Skeletal muscle satellite cell (primary cell): ENCODE results near the gene IER3.
A peak's percentile ranks its signal among the peaks of the same experiment; 100 is the strongest.
"Not testable (repeated sequence)": the region's sequence is repeated elsewhere in the genome, so short reads cannot be mapped to it uniquely, and the experiment has no call there.

Experiments used
- H3K27me3 ChIP-seq: 2 replicates; pipeline ENCODE4 v1.7.0; 2013; ENCODE audit warnings: low read length; ENCODE audit not compliant: control insufficient read depth, insufficient read depth
- H3K36me3 ChIP-seq: 2 replicates; pipeline ENCODE4 v1.7.0; 2013; ENCODE audit warnings: mild to moderate bottlenecking, control low read depth, low read length; ENCODE audit not compliant: insufficient read depth
- H3K4me1 ChIP-seq: 2 replicates; pipeline ENCODE4 v1.7.0; 2013; ENCODE audit warnings: low read length; ENCODE audit not compliant: control insufficient read depth, insufficient read depth
- H3K4me2 ChIP-seq: 2 replicates; pipeline ENCODE4 v1.7.0; 2013; ENCODE audit warnings: mild to moderate bottlenecking, low read length
- H3K4me3 ChIP-seq: 2 replicates; pipeline ENCODE4 v1.7.0; 2013; ENCODE audit warnings: low read length
- H3K9ac ChIP-seq: 2 replicates; pipeline ENCODE4 v1.7.0; 2013; ENCODE audit warnings: mild to moderate bottlenecking, low read depth, low read length, moderate library complexity
- H3K9me3 ChIP-seq: replicated peaks from 2 replicates; pipeline ENCODE4 v1.7.0; 2013; ENCODE audit warnings: mild to moderate bottlenecking, control low read depth, low read length

Gene IER3

DNA sequence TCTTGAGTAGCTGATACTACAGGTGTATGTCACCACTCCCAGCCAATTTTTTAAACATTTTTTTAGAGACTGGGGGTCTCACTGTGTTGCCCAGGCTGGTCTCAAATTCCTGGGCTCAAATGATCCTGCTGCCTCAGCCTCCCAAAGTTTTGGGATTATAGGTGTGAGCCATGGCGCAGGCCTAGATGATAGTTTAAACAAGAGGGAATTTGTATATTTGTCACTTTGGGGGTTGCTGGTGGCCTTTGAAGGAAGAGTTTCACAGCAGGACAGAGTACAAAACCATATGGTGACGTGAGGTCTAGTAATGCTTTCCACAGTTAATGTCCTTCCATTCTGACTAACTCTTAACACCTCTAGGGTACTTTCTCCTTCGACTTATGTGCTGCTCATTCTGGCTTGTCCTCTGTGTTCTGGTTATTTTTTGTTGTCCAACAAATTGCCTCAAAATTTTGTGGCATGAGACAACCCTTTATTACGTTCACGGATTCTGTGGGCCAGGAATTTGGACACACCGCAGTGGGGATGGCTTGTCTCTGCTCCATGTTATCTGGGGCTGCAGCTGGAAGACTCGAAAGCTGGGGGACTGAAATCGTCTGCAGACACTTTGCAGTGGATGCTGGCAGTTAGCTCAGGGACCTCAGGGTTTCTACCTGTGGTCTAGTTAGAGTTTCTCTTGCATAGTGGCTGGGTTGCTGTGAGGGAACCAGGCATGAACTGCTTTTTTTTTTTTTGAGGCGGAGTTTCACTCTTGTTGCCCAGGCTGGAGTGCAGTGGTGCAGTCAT, 23.0 kb upstream of the IER3 start:
- Histone ChIP-seq H3K4me1 (peaks cover 38% of the 10 kb centered on the region), H3K27me3 (no peaks in the 10 kb centered on the region), H3K9me3 (no peaks in the 10 kb centered on the region), H3K36me3 (no peaks in the 10 kb centered on the region), H3K4me3 (no peak overlapping the region), H3K4me2 (no peak overlapping the region), H3K9ac (no peak overlapping the region)

DNA sequence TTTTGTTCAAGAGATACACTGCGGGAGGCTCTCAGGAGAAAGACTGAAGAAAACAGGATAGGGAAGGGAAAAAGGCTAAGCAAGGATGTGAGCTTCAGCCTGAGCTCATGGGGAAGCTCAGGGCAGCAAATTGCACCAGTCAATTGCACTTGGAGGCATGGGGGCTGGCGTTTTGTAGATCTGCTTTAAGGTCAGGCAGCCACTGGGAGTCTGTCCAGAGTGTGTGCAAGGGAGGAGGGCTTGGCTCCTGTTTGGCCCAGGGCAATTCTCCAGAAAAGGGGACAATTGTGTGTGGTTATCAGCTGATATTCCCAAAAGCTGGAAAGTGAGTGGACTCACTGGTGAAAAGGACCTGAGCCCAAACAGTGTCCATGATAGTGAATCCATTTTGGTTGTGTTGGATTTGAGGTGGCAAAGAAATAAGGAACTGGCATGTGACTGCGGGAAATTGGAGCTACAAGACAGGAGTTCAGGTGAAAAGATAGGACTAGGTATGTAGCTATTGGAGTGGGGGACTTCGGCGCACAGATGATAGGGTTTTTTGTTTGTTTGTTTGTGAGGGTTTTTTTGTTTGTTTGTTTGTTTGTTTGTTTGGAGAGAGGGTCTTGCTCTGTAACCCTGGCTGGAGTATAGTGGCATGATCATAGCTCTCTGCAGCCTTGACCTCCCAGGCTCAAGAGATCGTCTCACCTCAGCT, 22.3 kb upstream of the IER3 start:
- H3K4me3 ChIP-seq = no peak overlapping the region
- H3K4me2 ChIP-seq = no peak overlapping the region
- H3K9me3 ChIP-seq = no peaks in the 10 kb centered on the region
- H3K4me1 ChIP-seq = peaks cover 44% of the 10 kb centered on the region
- no peaks in the 10 kb centered on the region for H3K27me3 ChIP-seq
- H3K9ac ChIP-seq = no peak overlapping the region
- no peaks in the 10 kb centered on the region for H3K36me3 ChIP-seq

DNA sequence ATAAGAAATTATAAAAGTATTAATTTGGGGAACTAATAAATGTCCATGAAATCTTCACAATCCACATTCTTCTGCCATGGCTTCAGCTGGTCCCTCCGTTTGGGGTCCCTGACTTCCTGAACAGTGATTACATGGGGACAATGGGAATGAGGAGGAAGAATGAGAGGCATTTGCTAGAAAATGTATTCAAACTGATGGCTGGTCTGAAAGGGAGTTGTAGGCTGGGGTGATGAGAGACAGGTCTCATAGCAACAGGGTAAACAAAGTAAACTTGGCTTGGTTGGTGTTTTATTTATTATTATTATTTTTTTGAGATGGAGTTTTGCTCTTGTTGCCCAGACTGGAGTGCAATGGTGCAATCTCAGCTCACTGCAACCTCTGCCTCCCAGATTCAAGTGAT, 21.1 kb upstream of the IER3 start:
- H3K9ac ChIP-seq, H3K4me3 ChIP-seq, H3K36me3 ChIP-seq, H3K9me3 ChIP-seq, H3K4me2 ChIP-seq, H3K27me3 ChIP-seq: not testable (repeated sequence)
- H3K4me1 ChIP-seq = peaks cover 47% of the 10 kb centered on the region

DNA sequence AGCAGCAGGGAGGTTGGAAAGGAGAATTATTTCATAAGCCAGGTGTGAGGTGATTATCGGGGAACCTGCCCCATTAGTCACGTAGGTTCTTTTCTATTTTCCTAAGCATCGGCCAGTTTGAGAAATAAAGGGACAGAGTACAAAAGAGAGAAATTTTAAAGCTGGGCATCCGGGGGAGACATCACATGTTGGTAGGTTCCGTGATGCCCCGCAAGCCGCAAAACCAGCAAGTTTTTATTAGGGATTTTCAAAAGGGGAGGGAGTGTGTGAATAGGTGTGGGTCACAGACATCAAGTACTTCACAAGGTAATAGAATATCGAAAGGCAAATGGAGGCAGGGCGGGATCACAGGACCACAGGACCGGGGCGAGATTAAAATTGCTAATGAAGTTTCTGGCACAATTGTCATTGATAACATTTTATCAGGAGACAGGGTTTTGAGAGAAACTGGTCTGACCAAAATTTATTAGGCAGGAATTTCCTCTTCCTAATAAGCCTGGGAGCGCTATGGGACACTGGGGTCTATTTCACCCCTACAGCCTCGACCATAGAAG, 20.2 kb upstream of the IER3 start:
- H3K9ac ChIP-seq, H3K9me3 ChIP-seq, H3K36me3 ChIP-seq, H3K27me3 ChIP-seq, H3K4me2 ChIP-seq, H3K4me3 ChIP-seq: not testable (repeated sequence)
- peaks cover 46% of the 10 kb centered on the region for H3K4me1 ChIP-seq

DNA sequence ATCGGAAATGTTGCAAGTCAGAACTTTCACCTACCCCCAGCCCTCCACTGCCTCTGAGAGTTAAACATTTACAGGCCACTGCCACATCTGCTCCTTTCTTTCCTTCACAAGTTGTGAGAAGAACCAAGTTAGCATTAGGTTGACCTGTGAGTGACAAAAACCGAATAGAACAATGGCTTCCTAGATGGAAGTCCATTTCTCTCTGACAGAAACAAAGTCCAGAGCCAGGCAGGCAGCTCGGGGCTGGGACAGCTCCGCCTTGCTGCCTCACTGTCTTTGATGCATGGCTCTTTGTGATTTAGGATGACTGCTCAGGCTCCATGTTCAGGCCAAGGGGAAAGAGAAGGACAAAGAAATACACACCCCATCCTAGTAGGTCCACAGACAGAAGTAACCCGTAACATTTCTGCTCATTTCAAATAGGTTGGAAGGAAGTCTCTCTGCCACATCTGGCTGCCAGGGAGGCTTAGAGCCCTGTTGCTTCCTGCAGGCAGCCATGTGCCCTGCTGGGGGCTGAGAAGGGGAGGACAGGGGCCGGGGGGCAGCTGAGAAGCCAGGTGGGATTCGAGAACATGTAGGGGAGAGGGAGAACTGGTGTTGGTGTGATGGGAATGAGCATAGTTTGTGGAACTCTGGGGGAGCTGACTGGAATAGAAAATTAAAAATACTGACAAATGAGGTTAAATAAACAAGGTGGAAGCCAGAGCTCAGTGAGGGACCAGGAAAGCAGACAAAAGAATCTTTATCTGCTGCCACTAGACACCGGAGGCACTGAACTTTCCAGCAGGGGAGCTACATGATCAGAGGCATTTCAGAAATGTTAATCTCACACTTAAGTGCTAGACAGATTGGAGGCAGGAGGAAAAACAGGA, 19.5 kb upstream of the IER3 start:
- Histone ChIP-seq H3K4me1 (peaks cover 45% of the 10 kb centered on the region), H3K27me3 (no peaks in the 10 kb centered on the region), H3K4me3 (no peak overlapping the region), H3K36me3 (no peaks in the 10 kb centered on the region), H3K9me3 (no peaks in the 10 kb centered on the region), H3K9ac (peak overlapping the region; percentile 37), H3K4me2 (no peak overlapping the region)

DNA sequence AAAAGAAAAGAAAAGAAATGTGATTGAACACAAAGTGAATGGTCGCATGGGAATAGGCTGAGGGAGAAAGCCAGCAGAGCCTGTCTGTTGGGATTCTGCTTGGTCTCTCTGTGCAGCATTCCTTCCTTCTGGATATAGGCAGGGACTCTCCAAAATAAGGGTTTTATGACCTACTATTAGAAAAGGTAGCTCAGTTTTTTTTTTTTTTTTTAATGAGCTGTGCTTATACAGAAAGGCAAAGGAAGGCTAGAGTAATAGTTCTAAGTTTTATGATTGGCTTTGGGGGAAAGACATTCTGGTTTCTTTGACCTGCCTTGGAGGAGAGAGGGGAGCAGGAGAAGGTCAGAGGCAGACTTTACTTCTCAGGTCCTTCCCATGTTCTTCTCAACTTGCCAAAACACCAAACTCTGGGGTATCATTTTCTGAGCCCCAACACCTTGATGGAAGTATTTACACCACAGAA, 18.8 kb upstream of the IER3 start:
- H3K9ac ChIP-seq = no peak overlapping the region
- no peak overlapping the region for H3K4me3 ChIP-seq
- H3K4me2 ChIP-seq = no peak overlapping the region
- H3K4me1 ChIP-seq = peaks cover 44% of the 10 kb centered on the region
- H3K9me3 ChIP-seq = no peaks in the 10 kb centered on the region
- H3K27me3 ChIP-seq = no peaks in the 10 kb centered on the region
- H3K36me3 ChIP-seq = no peaks in the 10 kb centered on the region

DNA sequence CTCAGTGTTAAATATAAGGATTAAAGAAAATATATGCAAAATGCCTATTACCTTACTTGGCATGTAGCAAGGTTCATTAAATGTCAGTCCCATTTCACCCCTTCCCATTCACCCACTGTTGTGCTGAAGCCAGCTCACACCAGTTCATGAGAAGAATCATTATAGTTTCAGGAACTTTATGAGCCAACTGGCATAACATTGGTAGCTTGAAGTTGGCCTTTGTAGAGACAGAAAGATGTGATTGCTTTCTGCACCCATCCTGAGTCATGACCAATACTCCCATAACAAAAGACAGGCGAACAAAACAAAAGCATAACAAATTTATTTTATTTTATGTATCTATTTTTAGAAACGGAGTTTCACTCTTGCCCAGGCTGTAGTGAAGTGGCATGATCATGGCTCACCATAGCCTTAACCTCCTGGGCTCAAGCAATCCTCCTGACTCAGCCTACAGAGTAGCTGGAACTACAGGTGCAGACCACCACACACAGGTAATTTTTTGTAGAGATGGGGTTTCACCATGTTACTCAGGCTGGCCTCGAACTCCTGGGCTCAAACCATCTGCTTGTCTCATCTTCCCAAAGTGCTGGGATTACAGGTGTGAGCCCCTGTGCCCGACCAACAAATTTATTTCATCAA, 17.6 kb upstream of the IER3 start:
- no peaks in the 10 kb centered on the region for H3K27me3 ChIP-seq
- no peak overlapping the region for H3K4me2 ChIP-seq
- no peaks in the 10 kb centered on the region for H3K9me3 ChIP-seq
- no peak overlapping the region for H3K9ac ChIP-seq
- no peak overlapping the region for H3K4me3 ChIP-seq
- H3K4me1 ChIP-seq = peaks cover 49% of the 10 kb centered on the region
- no peaks in the 10 kb centered on the region for H3K36me3 ChIP-seq

DNA sequence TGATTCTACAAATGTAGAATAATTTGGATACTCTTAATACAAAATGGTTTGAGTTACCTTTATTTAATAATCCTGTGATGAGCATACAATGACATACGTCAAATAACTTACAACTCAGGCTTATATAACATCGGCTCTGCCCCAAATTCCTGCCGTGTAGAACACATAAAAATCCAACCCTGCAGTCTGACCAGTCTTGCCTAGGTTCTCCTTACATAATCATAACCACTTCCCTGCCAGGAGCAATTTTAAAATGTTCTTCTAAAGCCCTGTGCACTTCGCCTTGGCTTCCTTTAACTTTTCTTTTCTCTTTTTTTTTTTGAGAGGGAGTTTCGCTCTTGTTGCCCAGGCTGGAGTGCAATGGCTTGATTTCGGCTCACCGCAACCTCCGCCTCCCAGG, 16.2 kb upstream of the IER3 start:
- Histone ChIP-seq H3K27me3 (no peaks in the 10 kb centered on the region), H3K4me1 (peaks cover 54% of the 10 kb centered on the region), H3K4me3 (no peak overlapping the region), H3K9me3 (no peaks in the 10 kb centered on the region), H3K4me2 (no peak overlapping the region), H3K9ac (no peak overlapping the region), H3K36me3 (no peaks in the 10 kb centered on the region)

DNA sequence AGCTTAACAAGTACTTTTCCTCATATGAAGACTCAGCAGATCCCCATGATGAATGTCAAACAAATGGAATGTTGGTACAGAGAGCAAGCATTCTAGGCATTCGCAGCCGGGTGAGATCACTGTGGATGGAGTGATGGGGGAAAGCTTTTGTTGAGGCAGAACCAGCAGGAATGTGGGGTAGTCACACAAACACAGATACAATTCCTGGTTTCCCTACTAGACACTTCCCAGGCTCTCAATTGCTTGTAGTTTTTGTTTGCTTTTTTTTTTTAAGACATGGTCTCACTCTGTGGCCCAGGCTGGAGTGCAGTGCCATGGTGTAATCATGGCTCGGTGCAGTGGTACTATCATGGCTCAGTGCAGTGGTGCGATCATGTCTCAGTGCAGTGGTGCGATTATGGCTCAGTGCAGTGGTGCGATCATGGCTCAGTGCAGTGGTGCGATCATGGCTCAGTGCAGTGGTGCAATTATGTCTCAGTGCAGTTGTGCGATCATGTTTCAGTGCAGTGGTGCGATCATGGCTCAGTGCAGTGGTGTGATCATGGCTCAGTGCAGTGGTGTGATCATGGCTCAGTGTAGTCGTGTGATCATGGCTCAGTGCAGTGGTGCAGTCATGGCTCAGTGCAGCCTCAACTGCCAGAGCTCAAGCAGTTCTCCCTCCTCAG, 15.4 kb upstream of the IER3 start:
- no peak overlapping the region for H3K4me3 ChIP-seq
- peak overlapping the region; percentile 71 for H3K9ac ChIP-seq
- H3K36me3 ChIP-seq = no peaks in the 10 kb centered on the region
- H3K9me3 ChIP-seq = no peaks in the 10 kb centered on the region
- no peaks in the 10 kb centered on the region for H3K27me3 ChIP-seq
- peak overlapping the region; percentile 35 for H3K4me2 ChIP-seq
- H3K4me1 ChIP-seq = peaks cover 61% of the 10 kb centered on the region

DNA sequence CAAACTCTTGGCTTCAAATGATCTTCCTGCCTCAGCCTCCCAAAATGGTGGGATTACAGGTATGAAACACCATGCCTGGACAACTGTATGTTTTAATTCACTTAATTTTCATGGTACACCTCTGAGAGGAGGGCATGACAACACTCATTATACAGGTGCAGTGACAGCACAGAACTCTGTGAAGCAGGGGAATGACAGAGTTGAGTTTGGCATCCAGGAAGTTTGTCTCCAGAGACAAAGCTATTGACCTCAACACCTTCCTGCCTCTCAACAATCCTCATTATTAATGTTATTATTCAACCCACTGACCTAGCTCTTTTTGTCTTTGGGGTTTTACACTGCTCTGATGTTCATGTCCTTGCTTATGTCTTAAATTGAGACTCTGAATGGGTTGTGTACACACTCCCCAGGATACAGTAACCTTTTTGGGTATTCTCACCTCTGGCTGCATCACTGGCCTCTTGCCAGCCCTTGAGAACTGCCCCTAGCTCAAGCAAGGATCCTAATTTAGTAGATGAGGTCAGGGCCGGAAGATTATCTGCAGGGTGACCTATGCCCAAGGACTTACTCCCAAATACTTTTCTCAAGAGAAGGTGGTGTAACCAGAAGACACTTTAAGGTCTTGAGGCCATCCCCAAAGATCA, 13.0 kb upstream of the IER3 start:
- H3K4me3 ChIP-seq = no peak overlapping the region
- no peak overlapping the region for H3K4me2 ChIP-seq
- peaks cover 67% of the 10 kb centered on the region for H3K4me1 ChIP-seq

More for the DNA sequence above, 13.0 kb upstream of the IER3 start:
- H3K9ac ChIP-seq = no peak overlapping the region
- H3K36me3 ChIP-seq = no peaks in the 10 kb centered on the region
- H3K27me3 ChIP-seq = no peaks in the 10 kb centered on the region
- H3K9me3 ChIP-seq = no peaks in the 10 kb centered on the region
